ENCODE results near the gene GRAMD2A. TPM values are rescaled to one million over a fixed set of nuclear protein-coding genes. Genes with fewer than 3 reads are reported as not detected.

Gene GRAMD2A
- total RNA-seq: not detected

DNA sequence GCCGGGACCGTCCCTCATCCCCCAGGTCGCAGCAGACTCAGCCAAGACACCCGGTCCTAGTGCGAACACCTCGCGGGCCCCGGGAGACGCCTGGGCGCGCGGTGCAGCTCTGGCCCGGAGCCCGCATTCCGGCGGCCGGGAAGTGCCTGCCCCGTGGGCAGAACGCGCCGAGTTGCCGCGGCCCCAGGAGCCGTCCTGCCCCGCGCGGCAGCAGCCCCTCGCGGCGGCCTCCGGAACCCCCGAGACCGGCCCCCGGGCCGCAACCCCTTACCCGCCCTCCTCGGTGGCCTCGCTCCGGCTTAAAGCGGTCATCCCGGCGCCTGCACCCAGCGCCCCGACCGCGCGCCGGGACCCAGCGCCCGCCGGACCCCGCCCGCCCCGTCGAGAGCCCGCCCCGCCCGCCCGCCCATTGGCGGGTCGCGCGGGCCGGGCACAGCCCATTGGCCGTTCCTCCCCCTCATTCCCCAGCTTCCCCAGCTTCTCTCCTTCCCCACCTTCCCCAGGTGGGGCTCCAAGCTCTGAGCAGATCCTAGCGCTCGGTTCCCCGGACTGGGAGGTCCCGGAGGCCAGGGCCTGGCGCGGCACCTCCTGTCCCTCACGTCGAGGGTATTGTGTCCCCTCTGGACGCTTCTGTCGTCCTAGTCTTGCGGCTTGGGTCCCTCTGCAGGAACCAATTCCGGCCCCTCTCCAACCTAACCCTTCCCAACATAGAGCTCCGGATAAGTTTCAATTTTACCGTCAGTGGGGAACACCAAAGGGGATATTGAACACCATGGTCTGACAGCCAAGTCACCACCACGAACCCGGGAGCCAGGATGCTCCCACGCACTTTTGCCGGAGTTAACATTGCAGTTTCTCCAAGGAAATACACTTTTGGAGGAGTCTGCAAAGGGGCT is at the start of gene GRAMD2A:
GRAMD2A (minus strand) TSS at position 328 of the 896 bp plus-strand sequence.
- ATAC-seq (peak; percentile 29), DNase-seq (ENCODE audit: low spot score) (no peak)

DNA sequence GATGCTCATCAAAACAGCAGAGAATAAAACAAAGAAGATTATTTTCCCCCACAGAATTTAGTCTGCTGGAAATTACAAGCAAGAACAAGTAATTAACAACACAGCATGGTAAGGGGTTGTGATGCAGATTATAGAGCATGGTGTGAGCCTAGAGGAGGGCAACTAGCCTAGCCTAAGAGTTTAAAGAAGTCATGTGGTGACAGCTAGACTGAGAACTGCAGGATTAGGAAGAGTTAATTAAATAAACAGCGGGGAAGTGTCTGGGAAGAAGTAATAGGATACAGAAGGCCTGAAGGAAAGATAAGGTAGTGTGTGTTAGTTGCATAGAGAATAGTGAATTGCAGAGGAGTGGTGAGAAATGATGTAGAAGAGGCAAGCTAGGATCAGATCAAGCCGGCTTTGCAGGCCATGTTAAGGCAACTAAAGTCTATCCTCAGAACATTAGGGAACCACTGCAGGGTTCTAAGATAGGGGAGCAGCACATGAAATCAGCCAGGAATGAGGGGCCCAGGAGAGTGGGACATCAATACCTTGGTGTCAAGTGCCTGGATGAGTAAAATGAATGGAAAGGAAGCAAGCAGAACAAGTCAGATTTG is 45.3 kb upstream of the GRAMD2A start:
- DNase-seq (ENCODE audit: low spot score): no peak
- ATAC-seq: no peak

DNA sequence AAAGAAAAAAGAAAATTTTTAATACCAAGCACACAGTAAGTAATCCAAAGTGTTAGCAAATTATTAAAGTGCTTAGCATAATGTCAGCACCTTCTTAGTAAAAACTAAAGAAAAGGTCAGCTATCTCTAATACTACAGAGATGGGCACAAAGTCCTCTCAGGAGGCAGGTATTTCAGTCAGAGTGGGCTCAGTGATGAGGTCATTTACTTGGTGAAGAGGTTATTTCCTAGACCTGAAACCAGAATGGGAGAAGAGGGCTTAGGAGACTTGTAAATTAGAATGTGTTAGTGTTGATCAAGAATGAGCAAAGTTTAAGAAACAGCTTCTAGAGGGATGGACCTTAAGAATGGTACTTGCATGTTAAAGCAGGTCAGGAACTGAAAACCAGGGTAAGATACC is 42.1 kb upstream of the GRAMD2A start:
- DNase-seq (ENCODE audit: low spot score) (no peak), ATAC-seq (no peak)

DNA sequence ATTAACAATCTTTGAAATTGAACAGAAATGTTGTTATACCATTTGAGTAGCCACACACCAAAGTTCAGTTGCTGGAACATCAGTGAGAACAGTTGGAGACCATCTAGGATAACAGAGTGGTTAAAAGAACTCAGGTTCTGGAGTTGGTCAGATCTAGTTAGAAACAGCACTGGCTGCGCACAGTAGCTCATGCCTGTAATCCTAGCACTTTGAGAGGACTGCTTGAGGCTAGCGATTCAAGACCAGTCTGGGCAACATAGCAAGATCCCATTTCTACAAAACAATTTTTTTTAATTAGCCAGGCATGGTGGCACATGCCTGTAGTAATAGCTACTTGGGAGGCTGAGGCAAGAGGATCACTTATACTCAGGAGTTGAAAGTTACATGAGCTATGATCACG is 41.0 kb upstream of the GRAMD2A start:
- ATAC-seq (no peak), DNase-seq (ENCODE audit: low spot score) (no peak)

DNA sequence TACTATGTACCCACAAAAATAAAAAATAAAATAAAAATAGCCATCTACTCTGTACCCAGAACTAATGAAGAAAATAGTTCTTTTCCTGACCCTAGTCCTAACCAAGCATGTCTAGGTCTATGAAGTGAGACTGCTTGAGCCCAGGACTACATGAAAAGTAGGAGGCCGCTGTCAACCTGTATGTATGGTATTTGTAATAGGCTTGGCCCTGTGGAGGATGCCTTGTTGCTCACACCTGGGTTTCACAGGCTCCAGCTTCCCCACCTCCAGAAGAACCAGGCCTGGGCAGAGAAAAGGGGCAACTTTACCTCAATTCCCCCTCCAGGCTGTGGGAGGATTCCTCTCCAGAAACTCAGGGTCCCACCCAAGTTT is 40.3 kb upstream of the GRAMD2A start:
- ATAC-seq: no peak
- DNase-seq (ENCODE audit: low spot score): no peak

DNA sequence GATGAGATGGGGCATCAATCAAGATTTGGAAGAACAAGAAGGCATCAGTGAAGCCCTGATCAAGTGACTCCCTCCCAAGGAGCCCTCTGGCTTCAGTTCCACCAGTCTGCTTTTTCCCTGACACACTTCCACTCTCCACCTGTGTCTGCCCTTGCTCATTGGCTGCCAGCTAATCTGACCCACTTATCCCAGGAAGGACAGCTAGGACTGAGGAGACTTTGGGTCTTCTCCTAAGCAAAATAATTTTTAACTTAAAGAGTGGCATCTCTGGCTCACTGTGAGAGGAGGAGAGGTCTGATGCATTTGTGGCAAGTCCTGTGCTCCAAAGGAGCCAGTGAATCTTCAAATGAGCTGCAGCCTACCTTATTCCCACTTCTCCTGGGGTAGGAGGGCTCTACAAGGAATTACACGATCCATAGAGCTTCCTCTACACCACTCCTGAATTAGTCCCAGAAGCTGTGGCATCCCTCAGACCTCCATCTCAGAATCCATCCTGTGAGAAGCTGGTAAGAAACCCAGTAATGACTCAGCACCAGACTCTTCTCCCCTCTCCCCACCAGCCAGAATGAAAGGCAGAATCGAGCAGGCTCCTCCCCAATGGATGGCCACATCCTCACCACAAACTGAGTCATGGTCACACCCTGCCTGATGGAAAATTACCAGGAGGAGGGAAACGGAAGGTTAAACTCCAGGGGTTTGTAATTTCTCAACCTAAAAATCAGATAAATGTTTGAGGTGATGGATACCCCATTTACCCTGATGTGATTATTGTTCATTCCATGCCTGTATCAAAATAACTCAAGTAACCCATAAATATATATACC is 39.7 kb upstream of the GRAMD2A start:
- DNase-seq (ENCODE audit: low spot score): no peak
- ATAC-seq: no peak

DNA sequence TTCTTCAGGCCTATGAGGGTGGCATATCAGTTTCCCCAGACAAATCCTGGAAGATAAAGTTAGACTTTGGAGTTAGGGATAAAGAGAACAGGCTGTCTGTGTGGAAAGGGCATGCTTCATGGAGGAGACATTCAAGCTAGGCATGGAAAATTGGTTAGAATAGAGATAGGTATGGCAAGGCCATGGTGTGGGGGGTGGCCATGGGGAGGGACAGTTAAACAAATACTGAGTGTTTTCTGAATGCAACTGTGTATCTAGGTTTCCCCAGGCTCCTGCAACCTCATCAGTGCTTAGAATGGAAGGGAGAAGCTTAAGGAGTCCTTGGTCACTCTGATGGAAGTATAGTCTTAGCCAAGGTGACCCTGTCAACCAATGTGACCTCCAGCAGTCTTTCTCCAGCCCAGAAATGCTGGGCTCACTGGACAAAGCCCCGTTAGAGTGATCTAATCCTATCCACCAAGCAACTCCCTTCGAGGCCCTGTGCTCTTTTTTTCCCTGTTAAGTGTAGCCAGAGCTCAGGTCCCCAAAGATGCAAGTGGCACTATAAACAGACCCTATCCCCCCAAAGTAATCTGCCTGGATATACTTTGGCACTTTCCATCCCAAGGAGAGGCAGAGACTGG is 38.9 kb upstream of the GRAMD2A start:
- DNase-seq (ENCODE audit: low spot score) (no peak), ATAC-seq (no peak)

DNA sequence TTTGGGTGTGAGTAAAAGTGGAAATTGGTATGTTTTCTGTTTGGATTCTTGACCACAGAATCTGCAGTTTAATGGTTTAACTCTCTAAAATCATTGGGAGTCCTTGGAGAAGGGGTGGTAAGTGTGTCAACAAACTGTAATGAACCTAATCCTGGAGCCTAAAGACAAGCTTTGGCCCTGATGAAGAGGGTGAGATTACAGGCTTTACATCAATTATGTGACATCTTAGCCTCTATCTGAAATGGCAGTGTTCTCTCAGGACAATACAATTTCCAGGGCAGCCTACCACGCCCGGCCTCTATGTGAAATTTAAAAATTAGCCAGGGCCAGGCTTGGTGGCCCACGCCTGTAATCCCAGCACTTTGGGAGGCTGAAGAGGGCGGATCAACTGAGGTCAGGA is 37.7 kb upstream of the GRAMD2A start:
- ATAC-seq (no peak), DNase-seq (ENCODE audit: low spot score) (no peak)

DNA sequence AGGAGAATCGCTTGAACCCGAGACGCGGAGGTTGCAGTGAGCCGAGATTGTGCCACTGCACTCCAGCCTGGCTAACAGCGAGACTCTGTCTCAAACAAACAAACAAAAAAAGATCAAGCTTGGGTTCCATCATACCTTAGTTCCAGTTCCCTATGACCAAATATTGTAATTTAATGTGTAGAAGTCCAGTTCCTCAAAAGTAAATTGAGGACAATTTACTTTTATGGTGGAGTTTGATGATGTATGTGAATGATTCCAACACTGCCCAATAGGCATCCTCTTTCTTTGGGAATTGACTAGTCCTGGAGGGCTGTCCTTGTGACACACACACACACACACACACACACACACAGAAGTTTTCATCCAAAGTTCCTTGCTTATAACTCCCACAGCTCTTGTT is 36.2 kb upstream of the GRAMD2A start:
- ATAC-seq (no peak), DNase-seq (ENCODE audit: low spot score) (no peak)

DNA sequence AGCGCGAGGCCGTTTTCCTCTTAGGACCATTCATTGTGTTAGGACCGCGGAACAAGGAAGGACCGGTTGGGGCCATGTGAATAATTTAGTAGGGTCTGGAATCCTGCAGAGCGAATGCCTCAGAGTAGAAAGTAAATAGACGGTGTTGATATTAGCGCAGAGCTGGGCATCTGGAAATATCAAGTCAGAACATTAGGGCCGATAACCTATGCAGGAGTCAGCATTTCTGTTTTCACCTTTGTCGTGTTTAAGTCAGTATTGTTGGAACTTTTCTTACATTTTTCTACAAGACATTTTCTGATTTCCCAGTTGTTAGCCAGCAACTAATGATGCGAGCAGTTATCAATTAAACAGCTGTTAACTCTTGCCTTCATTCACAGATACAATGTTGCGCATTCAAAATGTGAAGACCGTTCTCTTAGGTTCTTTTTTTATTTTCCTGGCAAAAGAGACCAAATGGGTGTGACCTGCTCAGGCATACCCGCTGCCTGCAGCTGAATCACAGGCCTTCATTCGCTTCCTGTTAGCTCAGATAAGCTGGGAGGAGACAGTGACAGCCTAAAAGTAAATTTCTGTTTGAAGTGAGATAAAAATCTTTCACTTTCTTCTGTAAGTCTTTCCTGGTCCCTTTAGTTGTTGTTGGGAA is 34.4 kb upstream of the GRAMD2A start:
- ATAC-seq (peak; percentile 9), DNase-seq (ENCODE audit: low spot score) (no peak)

DNA sequence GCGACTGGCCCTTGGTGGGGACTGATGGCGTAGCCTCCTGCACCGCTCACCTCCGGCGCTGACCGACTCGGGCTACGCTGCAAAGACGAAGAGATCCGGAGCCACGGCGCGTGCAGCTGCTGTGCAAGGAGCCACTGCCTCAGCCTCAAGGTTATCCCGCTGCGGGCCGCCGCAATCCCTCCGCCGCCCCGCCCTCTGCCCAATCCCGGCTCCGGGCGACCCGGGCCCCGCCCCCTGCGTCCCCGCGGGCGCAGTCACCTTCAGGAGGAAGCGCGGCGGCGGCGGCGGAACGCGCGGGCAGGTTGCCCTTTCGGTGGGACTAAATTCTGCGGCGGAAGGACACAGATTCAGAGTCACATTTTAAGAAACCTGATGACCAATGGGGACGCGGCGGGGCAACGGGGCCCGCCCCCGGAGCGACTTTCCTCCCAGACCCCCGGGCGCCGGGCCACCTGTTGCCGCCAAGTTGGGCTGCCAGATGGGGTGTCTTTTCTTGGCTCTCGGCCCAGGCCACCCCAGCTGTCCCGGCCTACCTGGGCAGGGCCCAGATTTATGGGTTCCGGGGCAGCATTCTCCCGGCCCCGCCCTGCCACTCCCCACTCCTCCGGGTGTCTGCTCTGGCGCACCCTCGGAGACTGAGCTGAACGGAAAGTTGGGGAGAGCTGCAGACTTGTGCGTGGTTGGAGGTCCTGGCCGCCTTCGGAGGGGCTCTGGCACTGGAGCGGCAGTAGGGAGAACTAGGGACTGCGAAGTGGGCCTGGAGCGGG is 33.7 kb upstream of the GRAMD2A start, which contains the start of gene PKM:
PKM (minus strand) TSS at position 125 of the 767 bp plus-strand sequence. CDS start 12,093 bp downstream, outside the sequence.
- ATAC-seq (peak; percentile 93), DNase-seq (ENCODE audit: low spot score) (peak; percentile 93)

DNA sequence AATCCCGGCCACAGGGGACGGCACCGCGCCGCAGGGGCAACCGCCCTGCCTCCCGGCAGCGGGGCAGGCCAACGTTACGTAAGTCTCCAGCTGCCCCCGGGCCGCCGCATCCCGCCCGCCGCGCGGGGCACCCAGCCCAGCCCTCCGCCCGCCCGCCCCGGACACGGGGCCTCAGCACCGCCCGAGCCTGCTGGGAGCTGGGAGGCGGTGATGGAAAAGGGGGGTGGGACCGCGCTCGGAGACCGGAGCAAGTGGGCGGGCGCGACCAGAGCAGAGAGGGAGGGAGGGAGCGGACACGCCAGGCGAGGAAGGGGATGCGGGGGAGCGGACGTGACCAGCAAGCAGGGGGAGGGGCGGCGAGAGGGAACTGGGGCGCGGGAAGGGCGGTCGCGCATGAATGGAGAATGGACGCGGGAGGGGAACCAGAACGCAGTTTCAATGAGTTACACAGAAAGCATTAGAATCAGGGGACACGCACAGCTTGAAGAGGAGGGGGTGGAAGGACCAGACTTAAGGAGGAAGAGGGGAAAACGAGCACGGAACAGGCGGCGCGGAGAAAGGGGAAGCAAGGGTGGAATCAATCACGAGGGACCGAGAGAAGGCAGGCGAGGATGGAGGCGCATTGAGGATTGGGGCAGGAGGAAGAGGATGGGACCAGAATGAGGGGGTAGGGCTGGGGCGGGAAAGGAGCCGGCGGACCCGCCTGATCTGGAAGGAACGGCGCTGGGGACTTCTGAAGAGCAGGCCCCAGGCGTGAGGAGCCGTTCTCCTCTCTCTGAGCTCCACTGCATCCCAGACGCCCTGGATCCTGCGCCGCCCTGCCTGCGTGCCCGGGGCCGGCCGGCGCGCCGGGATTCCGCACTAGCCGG is 32.8 kb upstream of the GRAMD2A start:
- peak; percentile 59 for ATAC-seq
- peak; percentile 78 for DNase-seq (ENCODE audit: low spot score)

DNA sequence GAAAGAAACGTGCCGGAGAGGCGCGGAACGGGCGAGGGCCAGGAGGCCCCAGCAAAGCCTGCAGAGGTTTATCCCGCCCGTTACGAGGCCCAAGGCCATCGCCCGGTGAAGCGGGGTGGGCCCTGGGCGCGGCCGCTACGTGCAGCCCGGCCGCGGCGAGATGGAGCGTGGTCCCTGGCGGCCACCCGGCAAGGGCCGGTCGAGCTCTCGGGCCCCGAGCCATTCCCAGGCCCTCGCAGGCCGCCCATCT is 32.3 kb upstream of the GRAMD2A start:
- ATAC-seq: no peak

DNA sequence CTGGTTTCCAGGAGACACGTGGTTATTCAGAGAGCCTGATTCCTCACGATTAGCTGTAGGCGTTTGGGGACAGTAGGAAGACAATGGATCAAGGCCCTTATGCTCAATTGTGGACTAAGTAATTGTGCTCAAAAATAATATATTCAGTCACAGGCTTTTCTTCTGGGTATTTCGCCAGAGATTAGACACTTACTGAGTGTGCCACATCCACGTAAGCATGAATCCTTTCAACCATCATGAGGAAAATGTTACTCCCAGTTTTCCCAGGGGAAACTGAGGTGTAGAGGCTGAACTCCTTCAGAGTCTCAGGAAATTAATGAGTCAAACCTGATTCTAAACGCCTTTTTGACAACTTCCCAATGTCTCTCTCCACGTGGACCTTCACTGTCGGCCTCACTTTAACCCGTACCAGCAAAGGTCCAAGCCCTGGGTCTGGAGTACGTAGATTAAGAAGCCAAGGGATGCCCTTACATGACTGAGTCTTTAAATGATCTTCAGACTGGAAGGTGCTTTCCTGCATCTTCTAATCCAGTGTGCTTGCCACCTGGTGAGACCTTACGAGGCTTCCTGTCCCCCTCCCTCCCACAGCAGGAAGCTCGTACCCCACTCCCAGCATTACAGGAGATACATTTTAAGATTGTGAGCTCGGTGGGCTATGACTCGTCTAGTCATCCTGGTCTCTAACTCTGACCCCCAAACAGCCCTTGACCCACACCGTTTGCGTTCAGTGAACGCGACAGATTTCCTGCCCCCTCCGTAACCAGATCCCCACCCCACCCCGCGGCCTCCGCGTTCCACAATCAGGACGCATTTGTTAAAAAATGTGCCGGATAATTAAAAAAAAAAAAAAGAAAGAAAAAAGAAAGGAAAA is 31.7 kb upstream of the GRAMD2A start:
- no peak for DNase-seq (ENCODE audit: low spot score)
- ATAC-seq: no peak

More for the DNA sequence above, 32.3 kb upstream of the GRAMD2A start:
- no peak for DNase-seq (ENCODE audit: low spot score)

DNA sequence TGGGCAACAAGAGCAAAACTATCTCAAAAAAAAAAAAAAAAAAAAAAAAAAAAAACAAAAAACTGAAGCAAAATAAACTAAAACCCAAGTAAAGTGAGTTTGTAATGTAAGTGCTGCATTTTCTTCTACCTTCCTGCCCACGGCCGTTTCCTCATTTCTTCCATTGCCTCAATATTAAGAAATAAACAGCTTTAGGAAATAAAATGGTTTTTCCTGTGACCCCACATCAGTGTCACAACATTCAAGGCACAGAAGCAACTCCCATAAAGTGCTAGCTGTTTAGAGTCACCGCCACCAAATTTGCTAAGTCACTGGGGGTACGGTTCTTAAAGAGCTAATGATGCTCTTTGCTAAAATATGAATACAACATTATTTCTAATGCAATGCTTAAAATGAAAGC is 30.1 kb upstream of the GRAMD2A start:
- DNase-seq (ENCODE audit: low spot score): no peak
- no peak for ATAC-seq

DNA sequence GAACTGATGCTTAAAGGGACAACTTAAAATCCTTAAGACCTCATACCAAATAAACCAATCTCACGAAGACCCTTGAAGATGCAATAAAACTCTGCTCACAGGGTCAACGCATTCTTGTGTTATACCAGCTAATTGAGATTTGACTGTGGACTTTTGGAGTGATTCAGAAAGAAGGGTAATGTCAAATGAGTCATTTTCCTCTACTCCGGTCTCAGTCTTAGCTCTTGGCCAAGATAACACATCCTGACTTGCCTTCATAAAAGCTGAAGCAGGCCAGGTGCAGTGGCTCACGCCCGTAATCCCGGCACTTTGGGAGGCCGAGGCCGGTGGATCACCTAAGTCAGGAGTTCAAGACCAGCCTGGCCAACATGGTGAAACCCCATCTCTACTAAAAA is 29.6 kb upstream of the GRAMD2A start:
- no peak for ATAC-seq
- DNase-seq (ENCODE audit: low spot score): no peak

DNA sequence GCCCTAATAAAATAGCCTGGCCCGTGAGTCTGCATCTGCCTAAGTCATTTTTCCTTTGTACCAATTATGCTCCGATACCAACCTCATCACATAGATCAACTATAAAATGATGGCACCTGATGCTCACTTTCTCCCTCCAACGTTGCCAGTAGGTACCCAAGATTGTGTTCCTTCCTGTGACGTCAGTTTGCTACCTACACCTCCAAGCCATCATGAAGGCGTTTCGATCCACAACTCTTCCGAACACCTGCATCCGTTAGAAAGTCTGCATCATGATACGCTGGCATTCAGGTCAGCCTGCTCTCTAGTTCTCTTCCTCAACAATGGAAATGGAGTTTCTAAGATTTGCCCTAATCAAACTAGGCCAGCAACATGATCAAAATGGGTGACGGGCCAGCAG is 25.7 kb upstream of the GRAMD2A start:
- ATAC-seq (no peak), DNase-seq (ENCODE audit: low spot score) (no peak)

DNA sequence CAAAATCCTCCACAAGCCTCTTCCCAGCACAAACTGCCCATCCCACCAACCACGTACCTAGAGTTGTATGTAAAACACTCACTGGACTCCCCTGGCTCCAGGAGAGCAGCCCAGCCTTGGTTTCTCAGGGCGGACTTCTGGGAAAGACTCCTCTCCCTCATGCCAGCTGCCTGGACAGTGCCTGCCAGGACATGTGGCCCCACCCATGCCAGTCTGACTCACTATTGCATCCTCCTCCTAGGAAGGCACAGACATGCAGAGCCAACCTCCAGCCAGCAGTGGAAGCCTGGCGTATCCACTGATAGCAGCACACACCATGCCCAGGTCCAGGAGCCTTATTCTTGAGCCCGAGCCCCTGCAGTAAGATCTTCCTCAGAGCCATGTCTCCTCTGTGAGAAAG is 24.8 kb upstream of the GRAMD2A start:
- no peak for DNase-seq (ENCODE audit: low spot score)
- no peak for ATAC-seq
